Endothelial cell of umbilical vein (primary cell): ENCODE measurements around the gene PAIP2B. TPM values are rescaled to one million over a fixed set of nuclear protein-coding genes. Genes with fewer than 3 reads are reported as not detected.

Experiments
- BruUV-seq: library from RNA; stranded (reverse); fragments of 400-500 nt; replicated peaks from 2 replicates; lab custom pipeline; 2021; lab: Mats Ljungman, UMichigan
- CTCF ChIA-PET: fragments of 300-600, 350-600 bp; sonication (Branson Sonifier 250); formaldehyde crosslinking; loops from one replicate; lab custom pipeline; 2021; ENCODE audit warnings: antibody characterized with exemption, inconsistent platforms; lab: Charles Lee
- POLR2A ChIA-PET: fragments of 300-600, 350-600 bp; sonication (Branson Sonifier 250); formaldehyde crosslinking; loops from one replicate; lab custom pipeline; 2021; ENCODE audit warnings: antibody characterized with exemption, inconsistent platforms; lab: Charles Lee
- DNase-seq: peaks from one replicate; pipeline ENCODE4 v3.0.0-alpha.2; 2011; ENCODE audit warnings: low read depth, low spot score
- FAIRE-seq: peaks from 2 replicates; lab custom pipeline; 2011; peaks lifted over from hg19 to GRCh38; lab: Jason Lieb, UNC
- H2AFZ ChIP-seq: 2 replicates; pipeline ENCODE4 v1.6.0; 2012; ENCODE audit warnings: low read depth, low read length, control low read depth, inconsistent platforms
- H3K27ac ChIP-seq: 2 replicates; pipeline ENCODE4 v1.5.1; 2011; ENCODE audit warnings: low read depth, mild to moderate bottlenecking, control low read depth, low read length, moderate library complexity; ENCODE audit not compliant: insufficient read depth
- H3K27me3 ChIP-seq, 2 experiments: 2 replicates each; pipeline versions ENCODE4 v1.6.0 to v1.6.1; 2011; ENCODE audit warnings: low read length in 2 of 2, mixed read lengths in 1 of 2; ENCODE audit not compliant: control insufficient read depth in 2 of 2, insufficient read depth in 2 of 2
- H3K36me3 ChIP-seq, 2 experiments: 2 replicates in 1 of 2; 3 replicates in 1 of 2; pipeline ENCODE4 v1.5.1; 2011; ENCODE audit warnings: low read length in 2 of 2, mild to moderate bottlenecking in 1 of 2, moderate library complexity in 1 of 2; ENCODE audit not compliant: control insufficient read depth in 2 of 2, insufficient read depth in 2 of 2; ENCODE audit errors: extremely low read depth in 1 of 2
- H3K4me1 ChIP-seq: 3 replicates; pipeline ENCODE4 v1.5.1; 2011; ENCODE audit warnings: mild to moderate bottlenecking, low read length; ENCODE audit not compliant: control insufficient read depth, insufficient read depth; ENCODE audit errors: extremely low read depth
- H3K4me2 ChIP-seq: 2 replicates; pipeline ENCODE4 v1.6.1; 2011; ENCODE audit warnings: low read length, control low read depth, mixed read lengths; ENCODE audit not compliant: insufficient read depth
- H3K4me3 ChIP-seq, 3 experiments: fragments of 200-600 bp in 1 of 3; sonication (generic), shearing (Covaris generic) in 1 of 3; replicated peaks in 1 of 3; 2 replicates each; pipeline ENCODE4 v1.5.1; 2011 to 2016; ENCODE audit warnings: control low read depth in 3 of 3, low read length in 3 of 3, mild to moderate bottlenecking in 2 of 3, inconsistent platforms in 1 of 3, low read depth in 1 of 3, moderate library complexity in 1 of 3; ENCODE audit not compliant: insufficient read depth in 1 of 3
- H3K79me2 ChIP-seq: 2 replicates; pipeline ENCODE4 v1.6.0; 2012; ENCODE audit warnings: low read length, inconsistent platforms; ENCODE audit not compliant: control insufficient read depth, insufficient read depth
- H3K9ac ChIP-seq: replicated peaks from 2 replicates; pipeline ENCODE3; 2011; ENCODE audit warnings: low read length, control low read depth; ENCODE audit not compliant: insufficient read depth; ENCODE audit errors: extremely low read depth
- H3K9me1 ChIP-seq: replicated peaks from 3 replicates; pipeline ENCODE4 v1.6.0; 2011; ENCODE audit warnings: mild to moderate bottlenecking, low read length; ENCODE audit not compliant: control insufficient read depth, insufficient read depth; ENCODE audit errors: extremely low read depth
- H3K9me3 ChIP-seq: replicated peaks from 2 replicates; pipeline ENCODE4 v1.5.1; 2012; ENCODE audit warnings: low read length, inconsistent platforms; ENCODE audit not compliant: control insufficient read depth, insufficient read depth
- H4K20me1 ChIP-seq: replicated peaks from 2 replicates; pipeline ENCODE3; 2011; ENCODE audit warnings: mild to moderate bottlenecking, low read length; ENCODE audit not compliant: control insufficient read depth, insufficient read depth; ENCODE audit errors: extremely low read depth
- EZH2 ChIP-seq: IDR thresholded peaks from 2 replicates; pipeline ENCODE4 v1.6.1; 2012; ENCODE audit warnings: borderline replicate concordance, low read depth, mild to moderate bottlenecking, moderate library complexity, low read length, inconsistent platforms; ENCODE audit not compliant: severe bottlenecking
- FOS ChIP-seq: IDR thresholded peaks from 2 replicates; pipeline ENCODE4 v1.6.1; 2011; ENCODE audit warnings: mild to moderate bottlenecking, low read length, moderate library complexity, borderline replicate concordance; ENCODE audit not compliant: insufficient read depth
- GATA2 ChIP-seq: IDR thresholded peaks from 2 replicates; pipeline ENCODE4 v1.7.0; 2011; ENCODE audit warnings: low read depth, mild to moderate bottlenecking, moderate library complexity, mixed read lengths, low read length; ENCODE audit not compliant: insufficient read length, insufficient read depth
- JUN ChIP-seq: IDR thresholded peaks from 2 replicates; pipeline ENCODE4 v1.6.1; 2011; ENCODE audit warnings: borderline replicate concordance, low read depth; ENCODE audit not compliant: insufficient read length, insufficient read depth
- MYC ChIP-seq: IDR thresholded peaks from one replicate; pipeline ENCODE4 v1.6.1; 2011; ENCODE audit warnings: mild to moderate bottlenecking, low read depth, low read length
- POLR2A ChIP-seq: IDR thresholded peaks from 2 replicates; pipeline ENCODE4 v1.6.1; 2012; ENCODE audit warnings: low read depth, mild to moderate bottlenecking, control low read depth, low read length
- POLR2AphosphoS5 ChIP-seq: IDR thresholded peaks from 2 replicates; pipeline ENCODE4 v1.6.1; 2012; ENCODE audit warnings: low read depth, mild to moderate bottlenecking, control low read depth, low read length, moderate library complexity; ENCODE audit not compliant: insufficient read depth
- dilution Hi-C: fragments of 300-500 bp; cut with MboI; formaldehyde crosslinking; loops from one replicate; pipeline ENCODE4 v1.15.0; 2019; ENCODE audit warnings: low sequenced_read_pairs; ENCODE audit not compliant: extremely low pct_ligation_motif_present
- intact Hi-C: fragments of 100-400 bp; cut with micrococcal nuclease; formaldehyde crosslinking; loops from one replicate; pipeline ENCODE4 v1.10.0; 2022
- polyA plus RNA-seq, 4 experiments: library from polyadenylated mRNA; depleted of rRNA in 3 of 4; stranded (reverse) in 3 of 4; unstranded in 1 of 4; fragments of >200 nt; gene quantifications; 2 replicates each; pipeline versions ENCODE4 v1.2.1 to v1.2.3, GENCODE V29; 2011 to 2012; ENCODE audit warnings: missing spikeins in 1 of 4
- total RNA-seq: library from RNA; stranded (reverse); gene quantifications from 2 replicates; pipeline ENCODE4 v1.2.3, GENCODE V29; 2021
- TF ChIP-seq, protein P1 (sequence below): IDR thresholded peaks from 2 replicates; pipeline ENCODE4 v1.6.1; 2011; ENCODE audit not compliant: insufficient read depth, insufficient read length
- TF ChIP-seq, protein P2 (sequence below), 2 donors: IDR thresholded peaks; 1 replicate in 1 of 2; 2 replicates in 1 of 2; pipeline ENCODE4 v1.5.1; 2011; ENCODE audit warnings: low read length in 2 of 2, mild to moderate bottlenecking in 2 of 2, moderate library complexity in 2 of 2, control low read depth in 1 of 2, inconsistent platforms in 1 of 2, low read depth in 1 of 2; ENCODE audit not compliant: insufficient read depth in 1 of 2; ENCODE audit errors: extremely low read depth in 1 of 2

Gene PAIP2B
- total and polyA plus RNA-seq, 2 donors (not counting 3 experiments of a cell fraction or from before 2014, with no cell fraction given) = 0.21 to 0.62 TPM

DNA sequence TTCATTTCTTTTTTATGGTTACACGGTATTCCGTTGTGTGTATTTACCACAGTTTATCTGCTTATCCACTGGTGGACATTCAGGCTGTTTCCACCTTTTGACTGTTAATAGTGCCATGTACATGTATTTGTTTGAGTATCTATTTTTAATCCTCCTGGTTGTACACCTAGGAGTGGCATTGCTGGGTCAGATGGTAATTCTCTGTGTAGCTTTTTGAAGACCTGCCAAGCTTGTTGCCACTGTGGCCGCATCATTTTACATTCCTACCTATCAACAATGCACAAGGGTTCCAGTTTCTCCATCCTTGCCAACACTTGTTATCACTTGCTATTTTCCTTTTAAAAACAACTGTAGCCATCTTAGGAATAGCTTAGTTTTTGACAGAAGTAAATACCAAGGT is 83.1 kb downstream of the PAIP2B start:
- dilution Hi-C loops = no loop called here
- H3K79me2 ChIP-seq = no peaks in the 10 kb centered on the region
- no peaks in the 10 kb centered on the region for H3K4me1 ChIP-seq
- no peaks in the 10 kb centered on the region for H3K9me1 ChIP-seq
- TF ChIP-seq MYC = no peak
- TF ChIP-seq POLR2AphosphoS5 = no peak
- TF ChIP-seq, protein P1, sequence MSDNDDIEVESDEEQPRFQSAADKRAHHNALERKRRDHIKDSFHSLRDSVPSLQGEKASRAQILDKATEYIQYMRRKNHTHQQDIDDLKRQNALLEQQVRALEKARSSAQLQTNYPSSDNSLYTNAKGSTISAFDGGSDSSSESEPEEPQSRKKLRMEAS = no peak
- TF ChIP-seq FOS = no peak
- no peak for TF ChIP-seq POLR2A
- TF ChIP-seq GATA2 = no peak
- TF ChIP-seq, protein P2, sequence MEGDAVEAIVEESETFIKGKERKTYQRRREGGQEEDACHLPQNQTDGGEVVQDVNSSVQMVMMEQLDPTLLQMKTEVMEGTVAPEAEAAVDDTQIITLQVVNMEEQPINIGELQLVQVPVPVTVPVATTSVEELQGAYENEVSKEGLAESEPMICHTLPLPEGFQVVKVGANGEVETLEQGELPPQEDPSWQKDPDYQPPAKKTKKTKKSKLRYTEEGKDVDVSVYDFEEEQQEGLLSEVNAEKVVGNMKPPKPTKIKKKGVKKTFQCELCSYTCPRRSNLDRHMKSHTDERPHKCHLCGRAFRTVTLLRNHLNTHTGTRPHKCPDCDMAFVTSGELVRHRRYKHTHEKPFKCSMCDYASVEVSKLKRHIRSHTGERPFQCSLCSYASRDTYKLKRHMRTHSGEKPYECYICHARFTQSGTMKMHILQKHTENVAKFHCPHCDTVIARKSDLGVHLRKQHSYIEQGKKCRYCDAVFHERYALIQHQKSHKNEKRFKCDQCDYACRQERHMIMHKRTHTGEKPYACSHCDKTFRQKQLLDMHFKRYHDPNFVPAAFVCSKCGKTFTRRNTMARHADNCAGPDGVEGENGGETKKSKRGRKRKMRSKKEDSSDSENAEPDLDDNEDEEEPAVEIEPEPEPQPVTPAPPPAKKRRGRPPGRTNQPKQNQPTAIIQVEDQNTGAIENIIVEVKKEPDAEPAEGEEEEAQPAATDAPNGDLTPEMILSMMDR (IDR thresholded peaks at IDR 0.05; ENCODE audit: extremely low read depth in 1 of 2, insufficient read depth in 1 of 2, low read depth in 1 of 2, low read length in 2 of 2) = no peak
- no peak for TF ChIP-seq JUN
- TF ChIP-seq EZH2 = no peak
- H3K9ac ChIP-seq = no peak overlapping the region
- BruUV-seq = no TSS peak
- no peak overlapping the region for H3K4me2 ChIP-seq
- no peak for FAIRE-seq
- POLR2A ChIA-PET = no interaction called here
- CTCF ChIA-PET = interaction anchor here (2.0 kb wide), 2 partner anchors 11 to 43 kb away, joined by 6 to 7 read pairs; no protein-coding TSS in a partner anchor
- H4K20me1 ChIP-seq = no peaks in the 10 kb centered on the region
- no peaks in the 10 kb centered on the region for H3K9me3 ChIP-seq
- intact Hi-C loops = no loop called here
- H3K27ac ChIP-seq = no peak overlapping the region
- no peak overlapping the region for H3K4me3 ChIP-seq
- peaks cover 33 to 42% of the 10 kb centered on the region in 2 experiments for H3K36me3 ChIP-seq
- no peak for DNase-seq
- no peak overlapping the region for H2AFZ ChIP-seq
- no peaks in the 10 kb centered on the region for H3K27me3 ChIP-seq
